Nucleus accumbens (tissue), 56 donors: ENCODE results near the gene CFL2.
"Not testable (repeated sequence)": the region's sequence is repeated elsewhere in the genome, so short reads cannot be mapped to it uniquely, and the experiment has no call there.

Experiments
- DNase-seq, 56 donors: peaks; one replicate each; lab custom pipeline; 2025; lab: John Stamatoyannopoulos, UW

The CFL2 gene

DNA sequence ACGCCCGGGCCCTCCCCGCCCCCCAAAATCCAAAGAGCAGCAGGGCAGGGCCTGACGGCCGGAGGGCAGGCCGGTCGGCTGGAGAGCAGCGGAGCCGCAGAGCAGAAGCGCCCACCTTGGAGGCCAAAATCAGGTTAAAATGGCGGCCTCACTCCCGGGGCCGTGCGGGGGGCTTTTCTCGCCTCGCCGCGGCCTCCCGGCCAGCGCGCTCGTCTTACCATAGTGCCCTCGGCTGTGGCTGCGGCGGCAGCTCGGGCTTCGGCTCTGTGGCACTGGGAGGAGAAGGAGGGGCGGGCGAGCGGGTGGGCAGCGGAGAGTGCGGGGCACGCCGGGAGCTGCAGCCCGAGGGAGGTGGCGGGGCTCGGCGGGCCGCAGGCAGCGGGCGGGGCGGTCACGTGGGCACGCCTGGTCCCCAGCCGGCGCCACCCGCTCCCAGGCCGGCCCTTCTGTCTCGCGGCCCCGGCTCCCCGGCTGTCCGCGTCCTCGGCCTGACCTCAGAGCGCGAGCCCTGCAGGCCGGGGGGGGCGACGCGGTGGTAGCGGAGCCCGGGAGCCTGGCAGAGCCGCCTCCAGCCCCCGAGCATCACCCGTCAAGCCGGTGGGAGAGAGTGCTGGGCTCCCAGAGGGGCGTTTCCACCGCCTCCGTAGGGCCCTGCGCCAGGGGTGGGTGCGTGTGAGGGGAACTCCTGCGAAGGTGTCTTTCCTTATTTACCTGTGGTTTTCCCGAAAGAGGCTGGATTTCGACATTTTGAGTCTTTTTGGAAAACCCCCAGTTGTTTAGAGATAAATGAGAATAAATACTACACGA, at the start of gene CFL2:
Gene CFL2 (minus strand): TSS at position 274 of the 807 bp plus-strand sequence. CDS start 53 bp downstream, at position 221.
- DNase-seq = peak in 55 of 56 donors; percentile 27 to 94 (median 86)

DNA sequence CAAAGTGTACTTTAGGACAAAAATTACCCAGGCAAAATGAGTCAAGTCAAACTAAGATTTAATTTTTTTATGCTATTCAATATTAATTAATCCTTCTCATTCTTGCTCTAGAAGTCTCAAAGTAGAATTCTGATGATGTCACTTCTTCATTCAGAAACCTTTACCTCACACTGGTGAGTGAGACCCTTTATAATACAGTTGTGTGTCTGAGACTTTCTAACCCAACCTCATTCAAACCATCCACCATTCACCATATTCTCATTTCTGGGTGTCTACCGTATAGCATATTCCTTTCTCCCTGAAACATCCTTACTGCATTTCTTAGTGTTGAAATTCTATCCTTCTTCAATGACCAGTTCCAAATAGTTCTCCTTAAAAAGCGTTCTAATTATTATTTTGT, 40.8 kb upstream of the CFL2 start:
- no peak for DNase-seq

DNA sequence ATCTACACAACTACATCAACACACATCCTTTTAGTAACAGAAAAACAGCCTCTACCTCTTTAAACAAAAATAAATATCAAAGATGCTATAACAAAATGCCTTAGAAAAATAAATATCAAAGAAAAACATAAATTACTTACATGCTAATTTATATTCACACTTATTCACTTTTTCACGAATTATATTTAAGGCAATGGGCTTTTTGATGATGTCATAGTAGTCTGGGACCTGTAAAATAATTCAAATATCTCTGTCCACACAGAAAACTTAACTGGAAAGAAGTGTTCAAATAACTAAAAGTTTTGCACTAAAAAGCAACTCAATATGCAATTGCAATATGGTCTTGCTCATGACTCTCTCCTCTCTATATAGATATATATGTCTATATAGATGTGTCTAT, 40.3 kb upstream of the CFL2 start:
- no peak for DNase-seq

DNA sequence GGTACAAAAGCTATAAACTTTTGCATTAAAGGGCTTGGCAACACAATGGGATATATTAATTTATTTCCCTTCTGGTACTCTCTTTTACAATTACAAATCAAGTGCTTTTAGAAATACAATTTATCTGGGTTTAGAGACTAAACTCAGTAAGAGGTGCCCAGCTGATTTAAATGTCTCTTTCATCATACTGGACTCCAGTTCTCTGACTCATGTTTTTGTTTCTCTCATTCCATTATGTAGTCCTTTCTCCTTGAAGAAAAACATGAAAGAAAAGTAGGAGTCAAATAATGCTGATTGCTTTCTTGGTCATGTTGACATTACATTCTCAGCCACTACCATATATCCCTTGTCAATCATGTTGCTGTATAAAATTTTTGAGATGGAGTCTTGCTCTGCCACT, 36.3 kb upstream of the CFL2 start:
- DNase-seq = no peak

DNA sequence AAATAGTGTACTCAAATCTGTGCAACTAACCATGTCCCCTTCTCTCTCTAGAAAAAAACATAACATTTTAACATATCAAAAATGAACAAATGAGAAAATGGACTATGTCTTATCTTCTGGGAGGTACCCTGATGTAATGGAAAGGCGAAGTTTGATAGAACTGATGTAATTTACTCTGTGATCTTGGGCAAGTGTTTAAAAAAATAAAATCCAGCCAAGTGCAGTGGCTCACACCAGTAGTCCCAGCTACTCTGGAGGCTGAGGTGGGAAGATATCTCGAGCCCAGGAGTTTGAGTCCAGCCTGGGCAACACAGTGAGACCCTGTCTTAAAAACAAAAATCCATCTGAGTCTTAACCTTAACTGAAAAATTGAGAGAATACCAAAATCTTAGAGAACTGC, 35.8 kb upstream of the CFL2 start:
- no peak for DNase-seq

DNA sequence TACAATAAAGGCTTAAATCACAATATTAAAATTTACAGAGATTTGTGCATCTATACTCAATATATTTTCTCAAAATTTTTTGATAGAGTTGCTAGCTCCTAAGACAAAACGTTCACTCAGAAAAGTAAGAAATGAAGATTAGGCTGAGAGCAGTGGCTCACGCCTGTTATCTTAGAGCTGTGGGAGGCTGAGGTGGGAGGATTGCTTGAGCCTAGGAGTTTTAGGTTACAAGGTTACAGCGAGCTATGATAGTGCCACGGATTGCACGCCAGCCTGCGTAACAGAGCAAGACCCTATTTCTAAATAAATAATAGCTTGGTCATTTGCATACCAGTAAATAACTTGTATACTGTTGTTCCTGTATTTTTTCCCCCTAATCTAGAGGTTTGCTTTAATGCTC, 35.0 kb upstream of the CFL2 start:
- DNase-seq = no peak

DNA sequence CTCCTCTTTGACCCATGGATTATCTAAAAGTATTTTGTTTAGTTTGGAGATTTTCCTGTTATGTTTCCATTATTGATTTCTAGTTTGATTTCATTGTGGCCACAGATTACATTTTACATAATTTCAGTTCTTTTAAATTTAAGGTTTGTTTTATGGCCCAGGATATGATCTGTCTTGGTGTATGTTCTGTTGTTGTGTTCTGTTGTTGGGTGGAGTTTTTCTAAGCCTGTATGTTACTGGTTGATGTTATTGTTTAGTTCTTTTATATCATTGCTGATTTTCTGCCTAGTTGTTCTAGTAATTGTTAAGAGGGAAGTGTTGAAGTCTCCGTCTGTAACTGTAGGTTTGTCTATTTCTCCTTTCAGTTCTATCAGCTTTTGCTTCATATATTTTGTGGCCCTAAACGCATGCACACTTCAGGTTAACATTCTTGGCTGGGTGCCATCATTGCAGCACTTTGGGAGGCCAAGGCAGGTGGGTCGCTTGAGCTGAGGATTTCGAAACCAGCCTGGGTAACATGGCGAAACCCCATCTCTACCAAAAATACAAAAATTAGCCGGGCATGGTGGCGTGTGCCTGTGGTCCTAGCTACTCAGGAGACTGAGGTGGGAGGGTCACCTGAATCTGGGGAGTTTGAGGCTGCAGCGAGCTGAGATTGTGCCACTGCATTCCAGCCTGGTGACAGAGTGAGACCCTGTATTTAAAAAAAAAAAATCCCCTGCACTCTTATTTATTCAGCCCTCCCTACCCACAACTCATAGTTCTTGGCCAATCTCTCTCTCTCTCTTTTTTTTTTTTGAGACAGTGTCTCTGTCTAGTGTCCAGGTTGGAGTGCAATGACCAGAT, 28.1 kb upstream of the CFL2 start:
- DNase-seq = no peak

DNA sequence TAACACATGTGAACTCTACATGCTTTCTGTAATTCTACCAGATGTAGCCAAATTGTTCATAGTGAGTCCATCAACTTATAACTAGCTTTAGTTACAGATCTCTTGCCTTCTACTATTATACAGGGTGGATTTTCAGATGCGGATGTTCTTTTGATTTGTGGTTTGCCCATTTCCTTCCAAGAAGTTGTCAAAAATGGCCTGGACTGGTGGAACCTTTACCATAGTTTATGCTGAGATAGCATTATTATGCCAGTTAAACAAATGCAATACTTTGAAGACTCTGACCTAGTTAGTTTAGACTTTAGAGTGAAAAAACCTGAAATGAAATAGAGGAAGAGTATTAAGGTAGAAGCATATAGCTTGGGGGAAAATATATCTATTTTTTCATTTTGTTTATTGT, 27.4 kb upstream of the CFL2 start:
- DNase-seq = no peak

DNA sequence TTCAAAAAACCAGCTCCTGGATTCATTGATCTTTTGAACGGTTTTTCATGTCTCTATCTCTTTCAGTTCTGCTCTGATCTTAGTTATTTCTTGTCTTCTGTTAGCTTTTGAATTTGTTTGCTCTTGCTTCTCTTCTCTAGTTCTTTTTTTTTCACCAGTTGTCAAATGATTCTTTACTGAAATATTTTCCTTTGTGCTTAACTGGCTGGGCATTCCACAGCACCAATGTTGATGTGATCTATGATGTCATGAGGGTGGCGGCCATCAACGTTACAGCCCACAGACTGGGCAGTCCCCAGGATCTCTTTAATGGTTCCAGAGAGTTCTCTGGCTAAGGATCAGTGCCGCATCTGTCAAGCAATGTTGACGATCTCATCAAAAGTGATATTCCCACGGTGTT, 25.7 kb upstream of the CFL2 start:
- DNase-seq = not testable (repeated sequence)

DNA sequence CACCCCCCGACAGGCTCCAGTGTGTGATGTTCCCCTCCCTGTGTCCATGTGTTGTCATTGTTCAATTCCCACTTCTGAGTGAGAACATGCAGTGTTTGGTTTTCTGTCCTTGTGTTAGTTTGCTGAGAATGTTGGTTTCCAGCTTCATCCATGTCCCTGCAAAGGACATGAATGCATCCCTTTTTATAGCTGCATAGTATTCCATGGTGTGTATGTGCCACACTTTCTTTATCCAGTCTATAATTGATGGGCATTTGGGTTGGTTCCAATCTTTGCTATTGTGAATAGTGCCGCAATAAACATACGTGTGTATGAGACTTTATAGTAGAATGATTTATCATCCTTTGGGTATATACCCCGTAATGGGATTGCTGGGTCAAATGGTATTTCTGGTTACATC, 22.7 kb upstream of the CFL2 start:
- DNase-seq = not testable (repeated sequence)

DNA sequence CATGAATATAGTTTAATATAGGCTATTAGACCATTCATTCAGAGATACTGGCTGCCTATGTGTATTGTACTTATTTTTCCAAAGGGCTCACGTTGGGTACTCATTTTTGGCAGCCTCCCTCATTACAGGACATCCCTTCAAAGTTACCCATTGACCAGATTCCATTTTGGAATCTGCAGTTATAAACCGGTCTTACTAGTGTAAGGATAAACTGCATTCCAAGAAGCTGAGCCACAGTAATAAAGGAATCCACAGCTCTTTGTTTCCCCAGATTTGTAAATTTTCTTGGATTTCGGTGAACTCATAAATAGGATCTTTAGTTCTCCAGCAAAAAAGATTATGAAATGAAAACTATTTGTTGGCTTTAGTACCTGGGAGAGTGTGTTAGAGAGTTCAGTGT, 18.9 kb upstream of the CFL2 start:
- no peak for DNase-seq

DNA sequence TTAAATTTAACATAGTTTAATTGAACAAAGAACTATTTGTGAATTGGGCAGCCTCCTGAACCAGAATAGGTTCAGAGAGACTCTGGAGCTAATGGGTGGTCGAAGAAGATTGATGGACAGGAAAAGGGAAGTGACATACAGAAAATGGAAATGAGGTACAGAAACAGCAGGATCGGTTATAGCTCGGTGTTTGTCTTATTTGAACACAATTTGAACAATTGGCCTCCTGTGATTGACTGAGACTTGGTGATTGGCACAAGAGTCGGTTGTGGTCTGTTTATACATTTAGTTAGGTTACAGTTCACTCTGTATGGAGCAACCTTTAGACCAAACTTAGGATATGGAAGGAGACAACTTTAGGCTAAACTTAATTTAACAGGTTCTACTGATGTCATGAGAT, 18.4 kb upstream of the CFL2 start:
- no peak for DNase-seq

DNA sequence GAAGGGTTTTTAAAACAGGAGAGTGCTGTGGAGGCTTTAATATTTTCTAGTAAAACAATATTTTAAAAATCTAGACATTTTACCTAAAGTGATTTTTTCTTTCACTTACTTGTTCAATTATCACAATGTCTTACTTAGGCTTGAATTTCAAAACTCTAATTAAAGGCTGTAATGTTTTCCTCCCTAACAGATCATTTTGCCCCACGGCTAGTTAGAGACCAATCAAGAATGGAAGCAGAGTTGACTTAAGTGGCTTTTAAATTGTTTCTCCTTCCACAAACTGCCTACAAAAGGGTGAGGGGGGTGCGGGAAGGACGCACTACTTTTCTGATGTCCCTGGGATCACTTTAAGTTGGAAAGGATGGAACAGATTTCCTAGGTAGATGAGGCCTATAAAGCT, 9.5 kb upstream of the CFL2 start:
- no peak for DNase-seq

DNA sequence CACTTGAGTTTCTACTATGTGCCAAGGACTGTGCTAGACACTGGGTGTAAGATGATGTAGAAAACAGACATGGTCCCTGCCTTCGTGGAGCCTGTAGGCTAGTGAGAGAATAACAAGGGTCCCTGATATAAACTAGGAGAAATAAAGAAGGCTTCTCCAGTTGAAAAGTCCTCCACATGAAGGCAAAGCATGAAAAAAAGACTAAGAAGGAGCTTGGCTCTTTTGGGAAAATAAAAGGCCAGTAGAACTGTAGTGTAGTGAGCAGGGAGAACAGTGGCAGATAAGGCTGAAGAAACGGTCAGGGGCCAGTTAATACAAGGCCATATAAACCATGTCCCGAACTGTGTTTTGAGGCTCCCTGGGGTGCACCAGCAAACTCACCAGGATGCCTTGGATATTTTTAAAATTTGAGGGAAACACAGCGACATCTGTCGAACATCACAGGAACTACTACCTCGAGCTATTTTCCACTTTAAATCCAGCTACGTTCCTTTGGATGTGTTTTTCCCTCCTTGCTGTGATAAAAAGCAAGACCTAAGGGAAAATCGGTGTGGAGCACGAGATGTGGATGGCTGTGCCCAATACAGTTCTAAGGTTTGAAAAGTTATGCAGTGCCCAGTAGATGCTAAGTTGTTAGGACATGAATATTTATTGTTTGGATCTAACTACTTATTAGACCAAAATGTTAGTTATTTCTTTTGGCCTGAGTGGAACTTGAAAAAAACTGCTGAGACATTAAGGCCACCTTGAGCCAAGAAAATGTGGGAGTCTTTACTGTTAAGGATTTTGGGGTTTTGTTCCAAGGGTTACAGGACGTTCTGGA, 8.5 kb upstream of the CFL2 start:
- peak in 38 of 56 donors; percentile 1 to 74 (median 28) for DNase-seq

DNA sequence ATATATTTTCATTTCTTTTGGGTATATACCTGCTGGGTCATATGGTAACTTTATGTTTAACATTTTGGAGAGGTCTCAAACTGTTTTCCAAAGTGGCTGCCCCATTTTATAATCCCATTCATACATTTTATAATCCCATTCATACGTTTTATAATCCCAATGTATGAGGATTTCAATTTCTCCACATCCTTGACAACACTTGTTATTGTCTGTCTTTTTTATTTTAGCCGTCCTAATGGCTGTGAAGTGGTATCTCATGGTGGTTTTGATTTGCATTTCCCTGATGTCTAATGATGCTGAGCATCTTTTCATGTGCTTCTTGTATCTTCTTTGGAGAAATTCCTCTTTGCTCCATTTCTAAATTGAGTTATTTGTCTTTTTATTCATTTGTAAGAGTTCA, 6.7 kb upstream of the CFL2 start:
- no peak for DNase-seq

DNA sequence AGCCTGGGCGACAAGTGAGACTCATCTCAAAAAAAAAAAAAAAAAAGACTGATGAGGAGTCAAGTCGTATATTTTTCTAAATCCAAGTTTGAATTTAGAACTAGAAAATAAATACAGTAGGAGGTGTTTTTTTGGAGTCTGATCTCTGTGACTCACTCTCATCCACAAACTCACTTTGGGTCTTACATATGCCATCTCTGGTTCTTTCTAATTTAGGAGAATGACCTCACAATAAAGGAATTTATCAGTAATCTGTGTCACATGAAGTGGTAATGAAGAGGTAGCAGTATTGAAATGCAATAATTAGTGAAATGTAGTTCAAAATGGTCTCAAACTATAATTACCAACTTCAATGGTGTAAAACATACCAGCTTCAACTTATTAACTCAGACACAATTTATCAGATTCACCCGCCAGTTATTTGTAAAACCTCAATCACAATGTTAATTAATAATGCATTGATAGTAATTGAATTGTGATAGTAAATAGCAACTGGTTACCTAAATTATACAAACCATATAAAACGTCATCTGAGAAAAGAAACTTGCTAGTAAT, 4.4 kb upstream of the CFL2 start:
- no peak for DNase-seq

DNA sequence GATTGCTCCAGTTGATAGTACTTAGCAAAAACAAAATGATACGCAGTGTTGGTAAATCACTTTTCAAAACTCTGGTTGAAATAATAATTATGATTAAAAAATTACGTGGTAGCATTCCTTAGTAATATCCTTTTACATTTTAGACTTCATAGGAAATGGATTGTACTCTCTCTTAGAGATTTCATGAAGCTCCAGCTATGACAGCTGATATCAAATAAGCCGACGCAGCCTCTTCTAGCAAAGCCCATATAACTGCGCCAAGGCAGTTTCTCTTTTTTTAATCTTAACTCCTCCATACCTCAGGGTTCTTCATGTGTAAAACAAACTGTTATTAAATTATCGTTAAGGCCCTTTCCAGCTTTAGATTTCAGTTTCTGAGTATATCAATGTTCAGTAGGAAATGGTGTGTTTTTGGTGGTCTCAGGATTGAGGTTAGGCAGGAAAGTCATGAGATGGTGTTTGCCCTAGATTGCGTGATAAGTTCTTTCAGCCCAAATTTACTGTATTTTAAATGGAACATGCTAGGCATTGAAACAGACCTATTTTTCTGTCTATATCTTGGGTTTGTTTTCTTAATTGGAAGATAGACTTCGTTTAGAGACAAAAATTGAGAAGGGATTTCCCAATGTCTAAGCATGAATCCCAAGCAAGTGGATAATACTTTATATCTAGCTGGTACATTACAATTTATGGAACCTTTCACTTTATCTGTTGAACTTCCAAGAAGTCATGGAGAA, 902 bp upstream of the CFL2 start:
- peak in 2 of 56 donors; percentile 1 to 6 for DNase-seq

DNA sequence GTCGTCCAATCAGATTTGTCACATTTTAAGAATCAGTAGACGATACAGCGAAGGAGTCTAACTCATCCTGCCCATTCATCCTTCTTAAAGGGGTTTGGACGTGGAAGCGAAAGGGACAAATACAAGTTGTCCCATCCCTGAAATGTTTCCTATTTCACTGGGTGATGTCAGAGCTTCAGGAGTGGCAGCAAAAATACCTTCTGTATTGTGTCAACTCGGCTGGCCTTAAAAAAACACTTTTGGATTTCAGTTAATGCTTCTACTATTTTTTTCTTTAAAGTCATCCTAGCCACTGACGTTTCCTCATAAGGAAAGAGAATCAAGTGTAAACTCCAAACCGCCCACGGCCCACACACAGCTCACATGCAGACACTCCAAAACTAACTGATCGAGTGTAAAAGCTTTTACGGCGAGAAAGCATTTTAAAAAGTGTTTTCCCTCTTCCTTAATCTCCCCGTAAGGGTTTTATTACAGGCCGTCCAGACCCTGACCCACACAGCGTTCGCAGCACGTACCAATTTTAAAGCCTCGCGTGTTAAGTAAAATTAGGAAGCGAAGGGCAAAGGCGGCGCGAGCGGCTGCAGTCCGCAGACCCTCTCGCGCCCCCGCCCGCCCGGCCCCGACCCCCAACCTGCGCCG, 593 bp downstream of the CFL2 start:
- DNase-seq = peak in 17 of 56 donors; percentile 9 to 75 (median 38)

DNA sequence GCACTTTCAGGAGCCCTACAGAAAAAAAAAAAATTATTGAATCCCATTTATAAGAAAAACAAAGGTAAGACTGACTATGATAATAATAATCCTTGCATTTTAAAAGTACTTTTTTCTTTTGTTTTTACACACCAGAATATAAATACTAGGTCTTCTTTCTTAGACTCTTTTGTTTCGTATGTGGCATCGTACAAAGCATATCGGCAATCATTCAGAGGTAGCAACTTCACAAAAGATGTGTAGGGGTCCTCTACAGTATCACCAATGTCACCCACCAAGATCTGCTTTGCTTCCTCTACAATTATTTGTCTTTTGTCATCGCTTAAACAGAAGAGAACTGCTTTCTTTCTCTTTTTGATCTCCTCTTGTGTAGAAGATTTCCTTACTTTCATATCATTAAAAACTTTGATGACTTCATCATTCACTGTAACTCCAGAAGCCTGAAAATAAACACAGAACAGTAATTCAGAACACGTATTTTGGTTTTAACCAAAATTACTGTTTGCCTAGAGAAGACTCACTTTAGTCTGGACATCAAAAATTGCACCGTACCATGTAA, 1.2 kb downstream of the CFL2 start:
- no peak for DNase-seq
